ENCODE data around the gene PLPPR3.

PLPPR3 gene

DNA sequence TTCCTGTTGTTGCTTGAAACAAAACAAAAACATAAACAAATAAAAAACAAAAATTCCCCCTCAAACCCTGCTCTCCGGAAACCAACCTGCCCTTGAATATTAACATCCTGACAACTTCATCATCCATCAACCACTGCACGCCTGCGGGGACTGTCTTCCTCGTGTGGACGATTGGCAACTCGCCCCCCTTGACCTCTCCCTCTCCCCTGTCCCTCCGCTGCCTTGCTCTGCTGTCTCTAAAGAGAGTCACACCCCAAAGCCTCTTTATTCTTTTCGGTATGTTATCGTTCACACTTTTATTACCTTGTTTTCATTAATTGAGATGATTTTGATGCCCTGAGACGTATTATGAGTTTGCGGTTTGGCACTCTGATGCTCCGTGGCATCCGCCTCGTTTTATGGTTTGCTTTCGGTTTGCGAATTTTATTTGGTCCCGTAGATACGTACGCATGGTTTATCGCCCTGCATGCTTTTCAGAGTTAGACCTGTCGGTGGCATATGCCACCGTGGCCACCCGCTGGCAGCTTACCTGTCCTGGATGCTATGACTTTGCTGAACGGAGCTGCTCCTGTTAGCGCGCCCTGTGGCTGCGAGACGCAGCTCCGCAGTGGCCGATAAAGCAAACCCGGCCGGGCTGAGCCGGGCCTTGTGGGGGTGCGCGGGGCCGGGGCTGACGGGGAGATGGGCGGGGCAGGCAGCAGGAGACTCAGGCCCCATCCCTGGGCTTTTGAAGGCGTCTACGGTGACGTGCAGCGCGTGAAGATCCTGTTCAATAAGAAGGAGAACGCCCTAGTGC, 13.9 kb downstream of the PLPPR3 start:
- DNase-seq, result no peak

GRCh38 chr19:806815-807421, 14.8 kb downstream of the PLPPR3 start:
- no peak for DNase-seq

GRCh38 chr19:805600-806550, 15.9 kb downstream of the PLPPR3 start:
- DNase-seq, result no peak

GRCh38 chr19:805166-805551, 16.6 kb downstream of the PLPPR3 start:
- DNase-seq, result no peak

DNA sequence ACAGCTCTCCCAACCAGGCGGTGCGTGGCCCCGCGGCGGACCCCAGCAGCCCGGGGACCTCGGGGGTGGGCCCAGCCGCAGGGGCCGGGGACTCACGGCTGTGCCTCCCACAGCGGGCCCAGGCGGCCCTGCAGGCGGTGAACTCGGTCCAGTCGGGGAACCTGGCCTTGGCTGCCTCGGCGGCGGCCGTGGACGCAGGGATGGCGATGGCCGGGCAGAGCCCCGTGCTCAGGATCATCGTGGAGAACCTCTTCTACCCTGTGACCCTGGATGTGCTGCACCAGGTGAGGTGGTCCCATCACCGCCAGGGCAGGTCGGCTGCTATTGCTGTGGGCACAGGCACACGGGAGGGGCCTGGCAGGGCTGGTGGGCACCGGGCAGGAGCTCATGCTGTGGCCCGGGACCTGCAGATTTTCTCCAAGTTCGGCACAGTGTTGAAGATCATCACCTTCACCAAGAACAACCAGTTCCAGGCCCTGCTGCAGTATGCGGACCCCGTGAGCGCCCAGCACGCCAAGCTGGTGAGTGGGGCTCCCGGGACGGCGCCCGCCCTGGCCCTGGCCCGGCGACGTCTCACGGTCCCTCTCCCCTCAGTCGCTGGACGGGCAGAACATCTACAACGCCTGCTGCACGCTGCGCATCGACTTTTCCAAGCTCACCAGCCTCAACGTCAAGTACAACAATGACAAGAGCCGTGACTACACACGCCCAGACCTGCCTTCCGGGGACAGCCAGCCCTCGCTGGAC, 17.2 kb downstream of the PLPPR3 start:
- no peak for DNase-seq

- no peak for DNase-seq
These were observed 17.9 kb downstream of the PLPPR3 start for GRCh38 chr19:803686-804418.

GRCh38 chr19:803099-803561, 18.6 kb downstream of the PLPPR3 start:
- DNase-seq, result no peak

DNA sequence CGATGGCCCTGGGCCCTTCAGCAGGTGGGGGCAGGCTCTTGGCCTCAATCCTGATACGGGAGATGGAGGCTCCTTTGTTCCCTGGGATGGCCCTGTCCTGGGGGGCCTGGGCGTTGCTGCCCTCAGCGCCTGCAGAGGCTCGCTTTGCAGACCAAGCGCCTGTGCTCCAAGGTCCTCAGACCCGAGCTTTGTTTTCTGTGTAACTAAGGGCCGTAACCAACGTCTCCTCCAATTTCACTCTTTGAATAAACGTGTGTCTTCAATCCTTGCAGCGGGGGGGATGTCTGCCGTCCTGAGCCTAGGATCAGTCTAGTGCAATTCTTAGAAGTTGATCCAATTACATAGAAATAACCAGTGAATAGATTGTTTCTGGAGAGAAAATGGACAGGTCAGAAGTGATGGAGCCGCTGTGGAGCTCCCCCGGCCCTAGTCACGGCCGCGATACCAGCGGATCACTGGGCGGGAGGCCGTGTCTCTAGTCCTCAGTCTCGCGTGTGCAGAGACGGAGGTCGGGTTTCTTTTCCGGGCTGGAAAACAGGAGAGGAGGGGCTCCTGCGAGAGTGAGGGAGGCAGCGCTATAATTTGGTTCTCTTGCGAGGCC, 19.2 kb downstream of the PLPPR3 start:
- no peak for DNase-seq

DNA sequence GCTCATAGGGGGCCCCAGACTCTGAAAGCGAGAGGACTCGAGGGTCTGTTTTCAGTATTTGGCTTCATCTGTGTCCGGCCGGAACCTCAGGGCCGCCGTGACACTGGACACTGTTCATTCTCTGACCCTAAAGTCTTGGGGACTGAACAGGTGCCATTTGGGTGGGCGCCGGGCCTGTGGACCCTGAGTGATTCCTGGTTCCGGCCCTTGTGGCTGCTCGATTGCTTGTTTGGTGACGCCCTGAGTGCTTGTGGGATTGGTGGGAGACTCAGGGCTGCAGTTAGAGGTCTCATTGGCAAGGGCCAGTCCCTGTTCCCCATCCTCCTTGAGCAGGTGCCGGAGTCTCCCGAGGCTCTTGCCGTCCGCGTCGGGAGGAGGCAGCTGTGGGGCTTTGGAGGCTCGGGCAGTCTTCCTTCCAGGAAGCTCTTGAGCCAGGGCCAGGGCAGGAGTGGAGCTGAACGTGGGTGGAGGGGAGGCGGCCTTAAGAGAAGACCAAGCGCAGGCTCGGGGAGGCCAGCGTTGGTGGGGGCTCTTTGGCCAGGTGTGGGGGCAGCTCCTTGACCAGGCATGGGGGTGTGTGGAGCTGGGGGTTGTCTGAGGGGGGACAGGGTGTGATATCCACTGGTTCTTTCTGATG, 19.8 kb downstream of the PLPPR3 start:
- no peak for DNase-seq

DNA sequence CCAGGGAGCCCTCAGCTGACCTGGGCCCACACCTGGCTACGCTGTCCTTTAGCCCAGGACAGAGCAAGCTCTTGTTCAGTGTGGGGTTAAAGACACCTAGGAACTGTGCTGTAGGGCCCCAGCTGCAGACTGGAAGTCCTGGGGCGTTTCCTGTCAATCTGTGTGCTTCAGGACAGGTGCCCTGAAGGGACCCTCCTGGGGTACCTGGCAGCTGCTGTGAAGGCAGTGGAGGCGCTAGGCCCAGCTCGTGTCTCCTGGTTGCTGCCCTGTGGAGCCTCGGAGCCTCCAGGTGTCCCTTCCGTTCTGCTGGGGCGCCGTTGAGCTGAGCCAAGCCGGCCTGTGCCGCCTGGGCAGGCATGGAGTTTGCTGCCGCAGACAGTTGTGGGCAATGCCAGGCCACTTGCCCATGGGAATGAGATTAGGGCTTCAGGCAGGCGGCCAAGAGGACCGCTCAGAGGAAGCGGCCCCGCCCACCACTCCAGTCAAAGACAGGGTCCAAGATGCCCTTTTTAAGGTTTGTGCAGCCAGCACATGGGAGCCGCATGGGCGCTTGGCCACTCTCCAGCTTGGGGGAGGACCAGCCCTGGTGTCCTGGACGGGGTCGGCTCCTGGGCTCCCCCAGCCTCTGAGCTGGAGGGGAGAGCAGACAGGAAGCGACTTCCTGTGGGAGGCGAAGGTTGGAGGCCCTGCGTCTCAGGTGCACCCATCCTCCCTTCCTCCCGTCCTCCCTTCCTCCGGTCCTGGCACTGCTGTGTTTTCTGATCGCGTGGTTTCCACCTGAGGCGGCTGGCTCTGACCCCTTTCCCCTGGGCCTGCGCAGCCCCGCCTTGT, 20.5 kb downstream of the PLPPR3 start:
- DNase-seq, result no peak

GRCh38 chr19:800360-801029, 21.3 kb downstream of the PLPPR3 start:
- DNase-seq, result no peak

GRCh38 chr19:799076-799881, 22.5 kb downstream of the PLPPR3 start:
- DNase-seq, result no peak

- DNase-seq, result no peak
These were observed 23.2 kb downstream of the PLPPR3 start for GRCh38 chr19:798415-799075.

DNA sequence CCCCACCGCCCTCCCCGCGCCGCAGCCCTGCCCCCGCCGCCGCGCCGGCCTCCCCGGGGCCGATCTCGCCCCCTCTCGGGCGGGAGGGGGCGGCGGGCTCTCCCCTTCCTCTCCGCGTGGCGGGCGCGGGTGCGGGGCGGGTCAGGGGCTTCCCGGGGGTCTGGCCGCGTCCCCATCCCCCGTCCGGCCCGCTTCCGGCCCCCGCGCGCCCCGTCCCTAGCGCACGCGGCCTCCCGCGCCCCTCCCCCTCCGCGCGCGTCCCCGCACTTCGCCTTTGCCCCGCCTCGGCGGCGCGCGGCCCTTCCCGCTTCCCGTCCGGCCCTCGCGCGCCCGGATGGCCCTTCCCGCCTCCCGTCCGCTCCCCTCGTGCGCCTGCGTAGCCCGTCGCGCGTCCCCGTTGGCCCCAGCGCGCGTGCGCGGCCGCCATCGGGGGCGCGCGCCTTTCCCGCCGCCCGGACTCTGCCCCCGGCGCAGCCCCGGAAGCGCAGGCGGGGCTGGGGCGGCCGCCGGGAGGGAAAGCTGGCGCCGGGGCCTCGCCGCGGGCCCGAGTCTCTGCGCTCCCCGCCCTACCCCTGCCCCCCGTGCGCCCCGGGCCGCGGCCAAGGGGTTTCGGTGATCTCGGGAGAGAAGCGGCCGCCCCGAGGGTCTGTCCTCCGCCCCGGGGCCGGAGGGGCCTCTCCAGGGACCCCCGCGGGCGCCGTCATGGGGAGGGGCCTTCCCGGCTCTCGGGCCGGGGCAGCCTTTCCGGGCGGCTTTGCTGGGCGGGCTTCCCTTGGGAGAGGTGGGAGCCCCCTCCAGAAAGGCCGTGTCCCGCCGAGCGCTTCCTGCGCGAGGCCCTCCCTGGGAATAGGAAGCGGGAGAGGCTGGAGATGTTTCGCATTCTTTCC, 24.0 kb downstream of the PLPPR3 start:
- peak; percentile 89 for DNase-seq

DNA sequence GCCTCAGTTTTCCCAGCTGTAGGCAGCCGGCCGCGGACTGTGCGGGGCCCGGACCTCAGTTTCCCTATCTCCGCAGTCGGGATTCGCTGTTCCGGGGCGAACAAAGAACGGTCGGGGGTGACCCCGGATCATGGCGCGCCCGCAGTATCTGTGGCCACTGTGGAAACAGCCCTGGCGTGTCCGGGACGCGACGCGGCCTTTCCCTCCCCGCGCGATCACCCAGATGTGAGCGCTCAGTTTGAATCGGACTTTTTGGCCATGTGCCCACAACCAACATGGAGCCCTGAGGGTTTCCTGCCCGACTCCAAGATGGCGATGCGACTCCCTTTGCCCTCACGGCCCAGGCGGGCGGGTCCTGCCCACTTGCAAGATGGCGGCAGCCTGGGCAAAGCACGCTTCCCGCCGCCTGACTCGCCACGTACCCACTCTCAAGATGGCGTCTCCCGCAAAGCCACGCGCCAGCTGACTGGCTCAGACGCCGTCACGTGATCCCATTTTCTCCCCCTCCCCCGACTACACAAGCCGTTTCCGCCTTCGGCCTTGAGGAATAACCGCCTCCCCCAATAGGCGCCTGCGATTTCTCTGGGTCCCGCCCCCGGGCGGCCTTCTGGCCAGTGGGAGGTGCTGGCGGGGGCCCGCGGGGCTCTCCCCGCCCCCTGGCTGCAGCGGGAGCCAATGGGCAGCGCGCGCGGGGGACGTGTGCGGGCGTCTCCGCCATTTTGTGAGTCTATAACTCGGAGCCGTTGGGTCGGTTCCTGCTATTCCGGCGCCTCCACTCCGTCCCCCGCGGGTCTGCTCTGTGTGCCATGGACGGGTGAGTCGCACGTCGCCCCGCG, 24.8 kb downstream of the PLPPR3 start, which contains the start of gene PTBP1:
PTBP1 (plus strand) TSS at position 761 of the 836 bp plus-strand sequence; CDS start at position 807, 46 bp downstream.
- DNase-seq, result peak; percentile 100

Data from CD4-positive, alpha-beta T cell treated with Interleukin-15 for 1 hour (primary cell).